Keratinocyte (primary cell): ENCODE measurements around the gene CD248. TPM values are rescaled to one million over a fixed set of nuclear protein-coding genes. Genes with fewer than 3 reads are reported as not detected.

Experiments
- DNase-seq: peaks from one replicate; pipeline ENCODE4 v3.0.0-alpha.2; 2011; ENCODE audit warnings: low read depth, missing footprints, low spot score
- FAIRE-seq: peaks from 2 replicates; lab custom pipeline; 2011; peaks lifted over from hg19 to GRCh38; lab: Jason Lieb, UNC
- H2AFZ ChIP-seq: 2 replicates; pipeline ENCODE4 v1.6.0; 2012; ENCODE audit warnings: low read length, control low read depth, inconsistent platforms; ENCODE audit not compliant: control insufficient read depth
- H3K27ac ChIP-seq: 2 replicates; pipeline ENCODE4 v1.5.1; 2011; ENCODE audit warnings: low read length; ENCODE audit not compliant: control insufficient read depth, insufficient read depth
- H3K27me3 ChIP-seq: 3 replicates; pipeline ENCODE4 v1.6.0; 2011; ENCODE audit warnings: low read length; ENCODE audit not compliant: control insufficient read depth, insufficient read depth; ENCODE audit errors: extremely low read depth
- H3K36me3 ChIP-seq, 2 experiments: 2 replicates in 1 of 2; 3 replicates in 1 of 2; pipeline ENCODE4 v1.5.1; 2011; ENCODE audit warnings: low read length in 2 of 2, mild to moderate bottlenecking in 1 of 2; ENCODE audit not compliant: control insufficient read depth in 2 of 2, insufficient read depth in 2 of 2; ENCODE audit errors: extremely low read depth in 1 of 2
- H3K4me1 ChIP-seq: 3 replicates; pipeline ENCODE4 v1.5.1; 2011; ENCODE audit warnings: low read length; ENCODE audit not compliant: control insufficient read depth, insufficient read depth; ENCODE audit errors: extremely low read depth
- H3K4me2 ChIP-seq: 3 replicates; pipeline ENCODE4 v1.6.0; 2011; ENCODE audit warnings: low read depth, low read length; ENCODE audit not compliant: control insufficient read depth, insufficient read depth; ENCODE audit errors: extremely low read depth
- H3K4me3 ChIP-seq, 3 experiments: fragments of 200-600 bp in 1 of 3; sonication (generic) in 1 of 3; 2 replicates in 2 of 3; 3 replicates in 1 of 3; pipeline ENCODE4 v1.5.1; 2011 to 2016; ENCODE audit warnings: low read length in 3 of 3, mild to moderate bottlenecking in 3 of 3, control low read depth in 2 of 3, inconsistent platforms in 1 of 3, low read depth in 1 of 3, mixed read lengths in 1 of 3, mixed run types in 1 of 3, moderate library complexity in 1 of 3; ENCODE audit not compliant: control insufficient read depth in 2 of 3, insufficient read depth in 2 of 3; ENCODE audit errors: extremely low read depth in 1 of 3
- H3K79me2 ChIP-seq: 2 replicates; pipeline ENCODE4 v1.6.0; 2012; ENCODE audit warnings: low read length; ENCODE audit not compliant: control insufficient read depth, insufficient read depth
- H3K9ac ChIP-seq: 3 replicates; pipeline ENCODE4 v1.6.0; 2011; ENCODE audit warnings: low read length; ENCODE audit not compliant: control insufficient read depth, insufficient read depth; ENCODE audit errors: extremely low read depth
- H3K9me1 ChIP-seq: 3 replicates; pipeline ENCODE4 v1.6.0; 2011; ENCODE audit warnings: low read length; ENCODE audit not compliant: control insufficient read depth, insufficient read depth; ENCODE audit errors: extremely low read depth
- H3K9me3 ChIP-seq: 2 replicates; pipeline ENCODE4 v1.5.1; 2012; ENCODE audit warnings: low read depth, low read length; ENCODE audit not compliant: control insufficient read depth
- H4K20me1 ChIP-seq: 3 replicates; pipeline ENCODE4 v1.6.0; 2011; ENCODE audit warnings: low read length; ENCODE audit not compliant: control insufficient read depth, insufficient read depth; ENCODE audit errors: extremely low read depth
- CTCF ChIP-seq, 3 experiments: IDR thresholded peaks in 1 of 3; conservative IDR thresholded peaks in 1 of 3; optimal IDR thresholded peaks in 1 of 3; 2 replicates in 2 of 3; 3 replicates in 1 of 3; pipeline versions ENCODE3 to v1.5.1; 2011; ENCODE audit warnings: low read length in 3 of 3, mild to moderate bottlenecking in 3 of 3, moderate library complexity in 2 of 3, control low read depth in 1 of 3, inconsistent platforms in 1 of 3; ENCODE audit not compliant: insufficient read depth in 2 of 3; ENCODE audit errors: extremely low read depth in 1 of 3
- EZH2 ChIP-seq: IDR thresholded peaks from one replicate; pipeline ENCODE4 v1.6.1; 2012; ENCODE audit warnings: inconsistent platforms, mild to moderate bottlenecking, low read length, moderate library complexity
- dilution Hi-C: fragments of 300-500 bp; cut with MboI; formaldehyde crosslinking; loops from one replicate; pipeline ENCODE4 v1.7.0; 2020; ENCODE audit warnings: low sequenced_read_pairs; ENCODE audit not compliant: extremely low pct_ligation_motif_present
- polyA plus RNA-seq, 5 experiments: library from polyadenylated mRNA; depleted of rRNA in 3 of 5; stranded (reverse) in 3 of 5; stranded (forward) in 1 of 5; unstranded in 1 of 5; fragments of >200 nt; gene quantifications; 1 replicate in 1 of 5; 2 replicates in 3 of 5; 3 replicates in 1 of 5; pipeline versions ENCODE4 v1.2.1 to v1.2.3, GENCODE V29; 2011 to 2012; ENCODE audit warnings: missing spikeins in 2 of 5, low read depth in 1 of 5, low replicate concordance in 1 of 5

The CD248 gene
- polyA plus RNA-seq, 1 donor (not counting 4 experiments of a cell fraction or from before 2014, with no cell fraction given), result 0.12 TPM

DNA sequence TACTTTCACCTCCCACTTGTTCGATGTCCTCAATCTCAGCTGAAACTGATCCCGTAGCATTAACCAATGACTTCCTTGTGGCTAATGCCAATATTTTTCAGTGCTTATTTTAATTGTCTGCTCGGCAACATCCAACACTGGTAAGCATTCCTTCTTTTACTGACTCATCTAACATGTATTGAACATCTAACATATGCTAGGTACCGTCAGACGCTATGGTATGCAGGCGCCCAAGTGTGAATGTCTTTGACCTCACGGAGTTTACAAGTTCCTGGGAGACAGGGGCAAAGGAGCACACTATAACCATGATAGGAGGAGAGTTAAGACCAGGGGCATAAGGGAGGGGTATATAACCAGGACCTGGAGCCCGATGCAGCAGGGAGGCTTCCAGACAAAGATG lies 26.3 kb upstream of the CD248 start:
- FAIRE-seq (no peak), DNase-seq (no peak)
- Histone ChIP-seq H3K27me3 (no peaks in the 10 kb centered on the region), H3K9me1 (peaks cover 4% of the 10 kb centered on the region), H3K9me3 (no peaks in the 10 kb centered on the region), H3K79me2 (peaks cover 33% of the 10 kb centered on the region), H4K20me1 (no peaks in the 10 kb centered on the region), H3K4me1 (peaks cover 47% of the 10 kb centered on the region), H3K4me3 (peak overlapping the region in 1 of 3 experiments; percentile 70), H3K4me2 (peak overlapping the region; percentile 96), H3K27ac (no peak overlapping the region), H3K9ac (no peak overlapping the region), H3K36me3 (peaks cover 19 to 24% of the 10 kb centered on the region in 2 experiments), H2AFZ (no peak overlapping the region)
- TF ChIP-seq EZH2 (no peak), CTCF (optimal IDR thresholded peaks at IDR 0.05 in 1 of 3, IDR thresholded peaks at IDR 0.05 in 1 of 3, conservative IDR thresholded peaks at IDR 0.05 in 1 of 3; ENCODE audit: extremely low read depth in 1 of 3, insufficient read depth in 2 of 3, low read length in 3 of 3) (no peak)
- dilution Hi-C loops, result no loop called here

- Histone ChIP-seq H3K9me3 (no peaks in the 10 kb centered on the region), H3K79me2 (peaks cover 29% of the 10 kb centered on the region), H3K4me3 (no peak overlapping the region), H3K9ac (no peak overlapping the region), H3K4me2 (no peak overlapping the region), H3K9me1 (peaks cover 5% of the 10 kb centered on the region), H3K4me1 (peaks cover 57% of the 10 kb centered on the region), H2AFZ (no peak overlapping the region), H3K36me3 (peaks cover 19 to 31% of the 10 kb centered on the region in 2 experiments), H3K27me3 (no peaks in the 10 kb centered on the region), H4K20me1 (no peaks in the 10 kb centered on the region), H3K27ac (no peak overlapping the region)
- DNase-seq (no peak), FAIRE-seq (no peak)
- TF ChIP-seq CTCF (optimal IDR thresholded peaks at IDR 0.05 in 1 of 3, IDR thresholded peaks at IDR 0.05 in 1 of 3, conservative IDR thresholded peaks at IDR 0.05 in 1 of 3; ENCODE audit: extremely low read depth in 1 of 3, insufficient read depth in 2 of 3, low read length in 3 of 3) (no peak), EZH2 (no peak)
- dilution Hi-C loops, result no loop called here
These were observed 24.8 kb upstream of the CD248 start for GRCh38 chr11:66341502-66342126.
